Nephron progenitor cell (in vitro differentiated cells): ENCODE results near the gene ANLN.
A peak's percentile ranks its signal among the peaks of the same experiment; 100 is the strongest.

ENCODE experiments used
- DNase-seq: peaks from one replicate; pipeline ENCODE4 v3.0.0; 2021
- H3K27ac Mint-ChIP-seq: 2 replicates; pipeline ENCODE4 v1.8.0; 2021; ENCODE audit warnings: mild to moderate bottlenecking, moderate library complexity, mixed read lengths
- H3K27me3 Mint-ChIP-seq: 2 replicates; pipeline ENCODE4 v1.8.0; 2021; ENCODE audit warnings: mild to moderate bottlenecking, low read depth, mixed read lengths; ENCODE audit not compliant: poor library complexity
- H3K36me3 Mint-ChIP-seq: 2 replicates; pipeline ENCODE4 v1.8.0; 2021; ENCODE audit warnings: low read depth, mixed read lengths
- H3K4me1 Mint-ChIP-seq: 2 replicates; pipeline ENCODE4 v1.8.0; 2021; ENCODE audit warnings: mixed read lengths
- H3K4me3 Mint-ChIP-seq: 2 replicates; pipeline ENCODE4 v1.8.0; 2021; ENCODE audit warnings: mild to moderate bottlenecking, moderate library complexity, mixed read lengths
- H3K9me3 Mint-ChIP-seq: 2 replicates; pipeline ENCODE4 v1.8.0; 2021; ENCODE audit warnings: mild to moderate bottlenecking, moderate library complexity, mixed read lengths
- CTCF ChIP-seq: fragments of 200-600 bp; sonication (generic); IDR thresholded peaks from 2 replicates; pipeline ENCODE4 v1.5.0; 2021; ENCODE audit warnings: antibody characterized with exemption

The ANLN gene

GRCh38 chr7:36360244-36360643 is 29.4 kb upstream of the ANLN start:
- no peak overlapping the region for H3K4me3 Mint-ChIP-seq
- TF ChIP-seq CTCF: no peak
- no peak overlapping the region for H3K27ac Mint-ChIP-seq
- H3K36me3 Mint-ChIP-seq: peaks cover 6% of the 10 kb centered on the region
- H3K9me3 Mint-ChIP-seq: no peaks in the 10 kb centered on the region
- no peak for DNase-seq
- H3K27me3 Mint-ChIP-seq: peaks cover 9% of the 10 kb centered on the region
- H3K4me1 Mint-ChIP-seq: peaks cover 18% of the 10 kb centered on the region

- Mint-ChIP-seq H3K36me3 (peaks cover 6% of the 10 kb centered on the region), H3K27me3 (peaks cover 14% of the 10 kb centered on the region), H3K4me3 (no peak overlapping the region), H3K9me3 (no peaks in the 10 kb centered on the region), H3K4me1 (peaks cover 18% of the 10 kb centered on the region), H3K27ac (no peak overlapping the region)
- no peak for DNase-seq
- TF ChIP-seq CTCF: no peak
Observed at GRCh38 chr7:36361227-36361626, 28.4 kb upstream of the ANLN start.

GRCh38 chr7:36363515-36363914 is 26.1 kb upstream of the ANLN start:
- DNase-seq: no peak
- Mint-ChIP-seq H3K27ac (no peak overlapping the region), H3K27me3 (peaks cover 14% of the 10 kb centered on the region), H3K4me1 (peaks cover 20% of the 10 kb centered on the region), H3K9me3 (no peaks in the 10 kb centered on the region), H3K4me3 (no peak overlapping the region), H3K36me3 (peaks cover 6% of the 10 kb centered on the region)
- TF ChIP-seq CTCF: no peak

GRCh38 chr7:36366005-36366717 is 23.5 kb upstream of the ANLN start:
- H3K36me3 Mint-ChIP-seq: peaks cover 6% of the 10 kb centered on the region
- H3K27ac Mint-ChIP-seq: no peak overlapping the region

GRCh38 chr7:36366718-36367560 is 22.7 kb upstream of the ANLN start:
- peak overlapping the region; percentile 88 for H3K4me3 Mint-ChIP-seq
- peak; percentile 95 for DNase-seq
- TF ChIP-seq CTCF: peak; percentile 84
- H3K4me1 Mint-ChIP-seq: peaks cover 10% of the 10 kb centered on the region
- no peaks in the 10 kb centered on the region for H3K9me3 Mint-ChIP-seq
- H3K27me3 Mint-ChIP-seq: peaks cover 11% of the 10 kb centered on the region
- peaks cover 6% of the 10 kb centered on the region for H3K36me3 Mint-ChIP-seq
- no peak overlapping the region for H3K27ac Mint-ChIP-seq

More at GRCh38 chr7:36366005-36366717, 23.5 kb upstream of the ANLN start:
- no peak for TF ChIP-seq CTCF
- Mint-ChIP-seq H3K9me3 (no peaks in the 10 kb centered on the region), H3K4me1 (peaks cover 10% of the 10 kb centered on the region), H3K4me3 (peak overlapping the region; percentile 88), H3K27me3 (peaks cover 11% of the 10 kb centered on the region)
- no peak for DNase-seq
